NCI-H146 treated with DMSO at 0.1 percent for 48 hours (cell line): ENCODE results near the gene PARL.

Experiments
- DNase-seq: peaks from one replicate; lab custom pipeline; 2025; ENCODE audit not compliant: unreplicated experiment; lab: John Stamatoyannopoulos, UW

Gene PARL

GRCh38 chr3:183818706-183819624 lies 65.7 kb downstream of the PARL start:
- DNase-seq, result no peak

- no peak for DNase-seq
Observed at GRCh38 chr3:183818041-183818620, 66.5 kb downstream of the PARL start.

GRCh38 chr3:183817639-183818038 lies 67.0 kb downstream of the PARL start:
- no peak for DNase-seq

GRCh38 chr3:183816681-183817510 lies 67.8 kb downstream of the PARL start:
- no peak for DNase-seq

GRCh38 chr3:183815951-183816475 lies 68.7 kb downstream of the PARL start:
- DNase-seq, result no peak

GRCh38 chr3:183815563-183815940 lies 69.1 kb downstream of the PARL start:
- no peak for DNase-seq

GRCh38 chr3:183814240-183814639 lies 70.4 kb downstream of the PARL start:
- DNase-seq, result no peak

- no peak for DNase-seq
Observed at GRCh38 chr3:183812761-183813445, 71.8 kb downstream of the PARL start.

GRCh38 chr3:183811638-183812037 lies 73.0 kb downstream of the PARL start:
- DNase-seq, result no peak

GRCh38 chr3:183810643-183811594 lies 73.8 kb downstream of the PARL start:
- DNase-seq, result no peak

GRCh38 chr3:183809270-183809669 lies 75.4 kb downstream of the PARL start:
- peak; percentile 99 for DNase-seq

- DNase-seq, result no peak
Observed at GRCh38 chr3:183808355-183808754, 76.3 kb downstream of the PARL start.

GRCh38 chr3:183807881-183808280 lies 76.8 kb downstream of the PARL start:
- no peak for DNase-seq

GRCh38 chr3:183807209-183807728 lies 77.4 kb downstream of the PARL start:
- DNase-seq, result peak; percentile 99

GRCh38 chr3:183802989-183803388 lies 81.7 kb downstream of the PARL start:
- no peak for DNase-seq

GRCh38 chr3:183801601-183802000 lies 83.1 kb downstream of the PARL start:
- DNase-seq, result no peak

- DNase-seq, result no peak
Observed at GRCh38 chr3:183800243-183800863, 84.3 kb downstream of the PARL start.

GRCh38 chr3:183799461-183799860 lies 85.2 kb downstream of the PARL start:
- no peak for DNase-seq

GRCh38 chr3:183797996-183798395 lies 86.7 kb downstream of the PARL start:
- DNase-seq, result no peak
